ENCODE results near the gene ING4.

- TF ChIP-seq CTCF (IDR thresholded peaks at IDR 0.05) (no peak), POLR2A (IDR thresholded peaks at IDR 0.05) (no peak)
Observed at GRCh38 chr12:6667559-6668210, 4.8 kb upstream of the ING4 start.

All from uterus (tissue), 2 donors.